GM15510 (cell line): ENCODE measurements around the gene LINC01488.

Source experiments
- POLR2A ChIP-seq: IDR thresholded peaks from 3 replicates; pipeline ENCODE4 v1.6.1; 2011; ENCODE audit warnings: borderline replicate concordance; ENCODE audit not compliant: insufficient read length; ENCODE audit errors: extremely low read depth

LINC01488 gene

DNA sequence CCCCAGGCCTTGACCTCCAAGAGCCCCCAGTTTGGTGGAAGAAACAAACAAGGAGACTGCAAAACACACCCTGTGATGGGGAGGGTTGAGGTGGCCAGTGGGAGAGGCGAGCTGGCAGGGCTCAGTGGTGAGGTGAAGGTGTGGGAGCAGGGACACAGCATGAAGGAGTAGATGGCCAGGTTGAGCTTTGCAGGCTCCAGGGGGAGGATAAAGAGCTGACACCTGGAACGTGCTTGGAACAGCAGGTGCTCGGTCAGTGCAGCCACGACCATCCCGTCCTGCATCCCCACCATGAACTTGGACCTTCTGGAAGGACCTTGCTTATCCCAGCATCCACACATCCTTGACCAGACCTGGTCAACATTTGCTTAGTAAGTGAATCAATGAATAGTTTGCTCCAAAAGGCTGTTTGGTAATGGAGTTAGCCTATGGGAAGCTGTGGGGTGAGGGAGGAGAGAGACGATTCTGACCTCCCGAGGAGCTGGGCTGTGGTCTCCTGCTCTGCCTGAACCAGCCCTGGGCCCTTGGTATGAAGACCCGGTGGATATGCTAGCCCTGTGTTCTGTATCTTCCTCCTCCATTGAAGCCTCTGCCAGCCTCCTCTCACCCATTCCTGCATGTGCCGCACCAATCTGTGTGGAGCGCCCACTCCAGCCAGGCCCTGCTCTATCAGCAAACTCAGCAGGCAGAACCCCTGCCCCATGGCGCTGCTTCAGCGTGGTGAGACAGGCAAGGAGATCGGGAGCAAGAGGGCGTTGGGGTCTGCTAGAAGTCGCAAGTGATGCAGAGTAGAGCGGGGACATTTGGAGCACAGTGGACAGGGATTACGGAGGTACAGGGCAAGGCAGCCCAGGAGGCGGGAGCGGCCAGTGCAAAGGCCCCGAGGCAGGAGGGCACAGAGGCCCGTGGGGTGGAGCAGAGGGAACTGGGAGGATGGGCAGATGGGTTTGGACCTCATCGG, 9.9 kb downstream of the LINC01488 start:
- no peak for TF ChIP-seq POLR2A

DNA sequence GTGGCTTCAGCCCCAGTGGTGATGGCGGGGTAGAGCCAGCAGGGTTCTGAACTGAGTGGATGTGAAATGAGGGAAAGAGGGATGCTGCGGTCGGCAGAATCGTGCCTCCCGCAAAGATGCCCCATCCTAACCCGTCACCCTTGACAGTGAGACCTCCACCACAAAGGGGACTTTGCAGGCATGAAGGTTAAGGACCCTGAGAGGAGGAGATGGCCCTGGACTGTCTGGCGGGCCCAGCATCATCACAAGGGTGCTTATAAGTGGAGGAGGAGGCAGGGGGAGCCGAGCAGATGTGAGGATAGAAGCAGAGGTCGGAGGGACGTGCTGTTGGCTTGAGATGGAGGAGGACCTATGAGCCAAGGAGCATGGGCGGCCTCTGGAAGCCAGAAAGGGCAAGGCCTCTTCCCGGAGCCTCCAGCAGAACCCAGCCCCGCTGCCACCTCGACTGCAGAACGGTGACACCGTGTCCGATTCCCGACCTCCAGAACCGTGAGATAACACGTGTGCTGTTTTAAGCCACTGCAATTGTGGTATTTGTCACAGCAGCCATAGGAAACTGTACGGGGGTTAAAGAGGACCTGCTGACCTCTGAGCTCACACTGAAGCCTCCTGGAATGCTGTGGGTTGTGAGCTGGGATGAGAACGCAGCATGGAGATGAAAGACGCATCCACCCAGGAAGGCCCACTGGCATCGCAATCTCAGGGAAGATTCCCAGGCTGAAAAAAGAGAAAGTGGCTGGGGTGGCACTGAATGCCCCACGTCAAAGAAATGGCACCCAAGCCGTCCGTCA, 10.9 kb downstream of the LINC01488 start:
- no peak for TF ChIP-seq POLR2A

DNA sequence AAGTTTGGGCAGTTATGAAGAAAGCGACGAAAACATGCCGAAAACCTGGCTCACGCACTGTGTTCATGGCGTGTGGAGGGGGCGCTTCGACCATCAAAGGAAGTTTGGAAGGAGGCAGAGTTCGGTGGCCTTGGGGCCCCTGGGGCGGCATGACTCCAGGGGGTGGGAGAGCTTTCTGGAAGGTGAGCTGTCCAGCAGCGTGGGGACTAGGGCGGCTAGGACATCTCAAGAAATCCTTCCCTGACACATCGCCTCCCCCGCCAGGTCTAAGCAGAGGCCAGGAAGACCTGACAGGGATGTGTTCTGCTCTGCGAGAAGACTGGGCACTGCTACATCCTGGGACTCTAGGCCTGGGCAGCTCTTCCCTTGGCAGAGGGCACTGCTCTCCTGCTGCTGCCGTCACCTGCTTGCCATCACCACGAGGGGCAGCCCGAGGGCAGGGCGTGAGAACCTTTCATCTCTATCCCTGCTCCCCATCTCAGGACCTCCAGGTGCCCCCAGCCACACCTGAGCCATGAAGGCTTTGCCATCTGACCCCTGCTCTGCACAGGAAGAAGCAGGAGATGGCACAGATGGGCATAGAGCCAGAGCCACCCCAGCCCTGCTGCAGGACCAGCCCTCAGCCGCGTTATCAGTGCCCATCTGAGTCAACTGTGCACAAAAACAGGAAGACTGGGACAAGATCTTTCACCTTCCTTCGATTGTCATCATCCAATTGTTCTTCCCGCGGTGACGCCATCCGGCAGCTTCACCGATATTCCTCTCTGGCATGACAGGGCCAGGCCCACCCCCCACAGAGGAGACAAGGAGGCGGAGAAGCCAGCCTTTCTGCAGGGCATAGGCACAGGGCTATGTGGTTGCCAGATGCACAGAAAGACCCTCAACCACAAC, 12.7 kb downstream of the LINC01488 start:
- no peak for TF ChIP-seq POLR2A

DNA sequence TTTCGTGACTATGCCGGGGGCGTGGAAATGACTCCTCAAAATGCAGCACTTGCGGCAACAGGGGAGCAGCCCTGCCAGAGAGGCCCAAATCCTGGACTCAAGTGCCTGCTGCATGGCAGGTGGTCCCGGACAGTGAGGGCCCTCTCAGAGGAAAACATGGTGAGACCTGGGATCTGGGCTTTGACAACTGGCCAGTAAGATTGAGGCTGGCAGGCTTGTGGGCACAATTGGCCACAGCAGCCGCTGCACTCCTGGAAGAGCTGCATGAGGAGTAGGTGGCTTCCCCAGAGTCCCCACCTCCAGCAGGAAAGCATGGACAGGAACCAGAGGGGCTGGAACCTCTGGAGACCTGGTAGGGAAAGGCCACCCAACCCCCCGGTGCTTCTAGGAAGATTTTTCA, 13.4 kb downstream of the LINC01488 start:
- no peak for TF ChIP-seq POLR2A

DNA sequence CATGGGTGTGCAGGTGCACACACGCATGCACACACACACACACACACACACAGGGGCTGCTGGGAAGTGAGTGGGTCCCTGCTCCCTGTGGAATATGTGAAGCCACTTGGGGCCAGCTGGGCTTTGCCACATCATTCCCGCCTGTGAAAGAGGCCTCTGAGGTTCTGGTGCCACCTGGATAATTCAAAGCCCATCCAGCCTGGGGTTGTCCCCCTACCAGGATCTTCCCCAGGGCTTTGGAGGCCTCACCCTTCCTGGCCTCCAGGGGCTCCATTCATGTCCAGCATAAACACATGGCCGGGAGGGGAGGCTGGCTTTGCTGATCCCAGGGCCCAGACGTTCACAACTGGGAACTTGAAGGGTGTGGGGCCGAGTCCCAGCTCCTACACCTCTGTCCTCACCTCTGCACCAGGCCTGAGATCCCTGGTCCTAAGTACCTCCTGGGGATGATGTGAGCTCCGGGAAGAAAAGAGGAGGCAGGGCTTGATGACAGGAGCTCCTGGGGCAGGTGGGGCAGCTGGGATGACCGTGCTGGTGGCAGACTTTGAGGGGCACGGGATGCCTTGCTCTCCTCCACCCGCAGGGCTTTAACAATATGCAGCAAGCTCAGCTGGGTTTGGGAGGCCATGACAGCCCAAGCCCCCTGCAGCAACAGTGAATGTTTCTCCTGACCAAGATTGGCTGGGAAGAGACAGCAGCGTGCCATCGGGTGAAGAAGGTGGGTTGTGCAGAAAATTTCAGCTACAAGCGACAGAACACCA, 14.2 kb downstream of the LINC01488 start:
- no peak for TF ChIP-seq POLR2A

DNA sequence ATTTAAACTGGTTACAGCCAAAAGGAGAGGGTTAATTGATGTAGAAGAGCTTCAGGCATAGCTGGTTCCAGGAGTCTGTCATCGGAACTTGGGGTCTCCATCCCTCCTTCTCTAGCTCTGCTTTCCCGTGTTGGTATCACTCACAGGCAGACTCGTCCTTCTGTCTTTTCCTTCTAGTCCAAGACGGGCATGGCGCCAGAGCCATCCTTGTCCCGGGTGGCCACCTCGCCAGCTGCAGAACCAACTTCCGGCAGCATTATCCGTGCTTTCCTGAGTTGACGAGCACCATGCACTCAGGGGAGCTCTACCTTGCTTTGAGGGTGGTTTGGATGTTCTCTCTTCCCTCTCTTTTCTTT, 14.7 kb downstream of the LINC01488 start:
- no peak for TF ChIP-seq POLR2A

DNA sequence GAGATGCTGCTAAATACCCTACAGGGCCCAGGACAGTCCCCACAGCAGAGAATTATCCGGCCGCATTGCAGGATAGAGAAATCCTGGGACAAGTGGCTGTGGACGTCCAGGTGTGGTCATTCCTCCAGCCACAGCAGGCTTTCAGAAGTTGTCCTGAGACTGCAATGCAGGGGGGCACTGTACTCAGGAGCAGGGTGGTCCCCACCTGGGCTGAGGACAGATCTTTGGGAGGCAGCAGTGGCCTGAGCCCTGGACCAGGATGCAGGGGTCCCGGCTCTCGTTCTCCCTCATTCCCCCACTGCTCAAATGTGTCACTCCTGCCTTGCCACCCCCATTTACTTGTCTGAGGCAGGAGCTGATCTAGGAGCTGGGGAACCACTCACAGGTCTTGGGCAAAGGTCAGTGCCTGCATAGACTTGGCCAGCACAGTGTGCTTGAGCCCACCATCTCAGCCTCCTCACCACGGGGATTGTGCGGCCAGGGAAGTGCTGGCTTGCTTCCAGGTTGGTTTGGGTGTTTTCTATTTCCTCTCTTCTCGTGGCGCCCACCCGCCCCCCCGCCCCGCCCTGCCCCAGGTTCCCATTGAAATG, 15.3 kb downstream of the LINC01488 start:
- no peak for TF ChIP-seq POLR2A

DNA sequence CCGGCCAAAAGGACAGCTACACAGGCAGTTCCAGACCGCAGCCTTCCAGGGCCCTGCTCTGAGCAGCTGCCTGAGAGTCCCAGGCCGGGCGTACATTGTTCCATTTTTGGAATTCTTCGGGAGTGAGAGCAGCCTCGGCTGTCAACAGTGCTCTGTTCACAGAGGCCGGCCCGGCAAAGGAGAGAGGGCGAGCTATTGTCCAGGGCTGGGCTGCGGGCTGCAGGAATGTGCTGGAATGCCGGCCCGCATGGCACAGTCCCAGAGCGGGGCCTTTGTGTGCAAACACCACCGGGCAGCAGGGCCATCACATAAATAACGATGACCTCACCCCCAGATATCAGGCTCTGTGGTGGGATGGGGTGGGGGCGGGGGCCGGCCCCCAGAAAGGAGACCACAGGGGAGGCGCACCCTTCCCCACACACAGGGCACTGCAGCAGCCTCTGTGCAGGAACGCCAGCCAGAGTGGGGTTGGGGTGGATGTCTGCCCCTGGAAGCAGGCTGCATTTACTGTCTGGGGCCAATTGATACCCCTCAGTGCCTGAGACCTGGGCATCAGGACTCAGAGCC, 15.8 kb downstream of the LINC01488 start:
- no peak for TF ChIP-seq POLR2A

DNA sequence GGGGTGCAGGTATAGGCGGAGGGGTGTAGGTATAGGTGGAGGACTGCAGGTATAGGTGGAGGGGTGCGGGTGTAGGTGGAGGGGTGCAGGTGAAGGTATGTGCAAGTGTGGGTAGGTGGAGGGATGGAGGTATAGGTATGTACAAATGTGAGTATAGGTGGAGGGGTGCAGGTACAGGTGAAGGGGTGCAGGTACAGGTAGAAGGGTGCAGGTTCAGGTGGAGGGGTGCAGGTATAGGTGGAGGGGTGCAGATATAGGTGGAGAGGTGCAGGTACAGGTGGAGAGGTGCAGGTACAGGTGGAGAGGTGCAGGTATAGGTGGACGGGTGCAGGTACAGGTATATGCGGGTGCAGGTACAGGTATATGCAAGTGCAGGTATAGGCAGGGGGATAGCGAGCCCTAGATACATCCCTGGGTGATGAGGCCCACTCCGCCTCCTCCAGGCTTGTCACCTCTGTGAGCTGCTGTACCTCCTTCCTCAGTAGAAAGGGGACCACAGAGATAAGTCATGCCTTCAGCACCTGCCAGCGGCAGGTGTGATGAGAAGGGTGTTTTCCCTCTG, 17.2 kb downstream of the LINC01488 start:
- no peak for TF ChIP-seq POLR2A

DNA sequence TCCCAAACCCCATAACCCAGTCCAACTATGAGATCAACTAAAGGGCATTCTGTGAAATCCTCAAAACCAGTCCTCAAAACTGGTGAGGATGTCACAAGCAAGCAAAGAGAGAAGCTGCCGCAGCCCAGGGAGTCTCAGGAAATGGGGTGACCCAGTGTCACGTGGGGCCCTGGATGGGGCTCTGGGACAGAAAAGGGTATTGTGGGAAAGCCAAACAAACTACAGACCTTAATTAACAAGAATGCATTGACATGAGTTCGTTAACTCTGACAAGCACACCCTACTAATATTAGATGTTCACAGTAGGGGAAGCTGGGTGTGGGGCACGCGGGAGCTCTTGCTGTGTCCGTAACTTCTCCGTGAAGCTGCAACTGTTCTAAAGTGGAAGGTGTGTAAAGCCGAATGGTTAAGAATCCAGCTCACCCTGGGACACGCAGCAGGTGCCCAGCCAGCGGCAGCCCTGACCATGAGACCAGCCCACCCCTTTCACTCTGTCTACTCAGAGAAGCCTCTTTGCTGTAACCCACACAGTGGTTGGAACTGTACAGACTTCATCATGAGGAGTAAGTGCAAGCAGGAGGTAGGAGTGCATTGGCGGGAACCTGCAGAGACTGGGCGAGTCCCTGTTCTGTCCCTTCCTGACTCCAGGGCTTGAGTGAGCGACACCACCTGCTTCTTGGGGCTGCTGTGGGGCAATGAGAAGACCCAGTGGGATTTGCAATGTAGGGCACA, 17.9 kb downstream of the LINC01488 start:
- TF ChIP-seq POLR2A, result no peak

DNA sequence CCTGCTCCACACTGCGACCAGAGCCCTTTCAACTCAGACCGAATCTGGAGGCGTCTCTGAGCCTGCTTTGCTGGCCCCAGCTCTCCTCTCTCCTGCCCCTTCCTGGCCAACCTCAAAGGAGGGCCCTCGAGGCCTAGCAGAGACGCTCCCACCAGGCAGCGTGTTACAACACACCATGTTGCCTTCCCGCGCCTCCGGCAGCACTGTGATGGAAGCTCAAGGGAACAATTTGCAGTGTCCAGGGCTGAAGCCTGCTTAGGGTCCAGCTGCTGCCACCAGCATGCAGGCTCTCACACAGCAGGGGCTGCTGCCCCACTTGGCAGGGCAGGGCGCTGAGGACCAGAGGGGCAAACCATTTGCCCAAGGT, 18.4 kb downstream of the LINC01488 start:
- no peak for TF ChIP-seq POLR2A

DNA sequence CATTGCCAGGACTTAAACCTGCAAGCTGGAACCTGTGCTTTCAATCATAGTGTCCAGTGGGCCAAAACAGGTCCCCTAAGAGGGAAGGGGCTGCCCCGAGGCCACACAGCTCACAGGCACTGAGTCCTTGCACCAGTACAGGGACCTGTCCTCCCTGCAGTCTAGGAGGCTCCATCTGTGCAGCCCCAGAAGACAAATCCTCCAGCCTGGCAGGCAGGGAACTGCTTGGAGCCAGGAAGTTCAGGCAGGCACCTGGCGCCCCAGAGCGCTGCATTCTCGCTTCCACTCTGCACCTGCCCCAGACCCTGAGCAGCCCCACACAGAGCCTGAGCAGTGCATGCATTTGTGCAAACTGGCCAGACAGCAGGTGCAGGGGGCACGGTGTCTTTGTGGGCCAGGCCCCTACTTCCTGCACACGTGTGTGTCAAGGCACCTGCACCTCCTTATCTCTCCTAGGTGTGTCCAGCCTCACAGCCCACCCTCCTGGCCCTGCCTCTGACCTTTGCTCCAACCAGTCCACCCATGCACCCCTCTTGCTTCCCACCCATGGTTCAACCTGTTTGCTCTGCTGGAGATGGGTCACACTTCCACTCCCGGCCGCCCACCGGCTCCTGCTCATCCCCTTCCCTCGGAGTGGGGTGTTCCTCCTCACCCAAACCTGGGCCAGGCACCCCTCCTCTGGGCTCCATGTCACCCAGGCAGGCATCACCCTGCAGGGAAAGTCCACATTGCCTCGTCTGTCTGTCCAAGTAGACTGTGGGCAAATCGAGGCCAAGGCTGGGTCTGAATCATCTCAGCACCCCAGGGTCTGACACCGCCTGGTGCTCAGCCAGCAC, 19.0 kb downstream of the LINC01488 start:
- no peak for TF ChIP-seq POLR2A

DNA sequence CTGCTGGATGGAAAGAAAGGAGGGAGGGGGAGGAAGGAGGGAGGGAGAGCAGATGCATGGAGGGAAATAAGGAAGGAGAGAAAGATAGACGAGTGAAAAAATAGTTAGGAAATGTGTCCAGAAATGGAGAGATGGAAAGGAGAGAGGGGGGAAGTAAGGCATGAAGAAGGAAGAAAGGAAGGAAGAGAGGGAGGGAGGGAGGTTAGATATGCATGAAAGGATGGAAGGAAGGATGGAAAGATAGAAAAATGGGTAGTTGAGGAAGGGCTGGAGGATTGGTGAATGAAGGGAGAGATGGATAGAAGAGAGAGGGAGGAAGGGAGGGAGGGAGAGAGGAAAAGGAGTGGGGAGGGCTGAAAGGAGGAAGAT, 19.6 kb downstream of the LINC01488 start:
- no peak for TF ChIP-seq POLR2A
